MCF 10A (cell line): ENCODE measurements around the gene SLC15A1. TPM values are rescaled to one million over a fixed set of nuclear protein-coding genes. Genes with fewer than 3 reads are reported as not detected.

Experiments used
- BruUV-seq: library from RNA; stranded (reverse); fragments of 400-500 nt; replicated peaks from 2 replicates; lab custom pipeline; 2021; lab: Mats Ljungman, UMichigan
- CTCF ChIA-PET: fragments of 300-600 bp; sonication (Branson Sonifier 250); formaldehyde crosslinking; extraction: SDS; loops from one replicate; lab custom pipeline; 2021; ENCODE audit warnings: antibody characterized with exemption, inconsistent platforms; lab: Yijun Ruan, JAX
- POLR2A ChIA-PET: fragments of 300-600, 350-650 bp; sonication (Branson Sonifier 250); formaldehyde crosslinking; extraction: SDS; loops from one replicate; lab custom pipeline; 2020; ENCODE audit warnings: antibody characterized with exemption, inconsistent platforms; lab: Yijun Ruan, JAX
- DNase-seq: peaks from one replicate; pipeline ENCODE4 v3.0.0-alpha.2; 2018; ENCODE audit not compliant: unreplicated experiment
- H3K27ac Mint-ChIP-seq: one replicate; pipeline ENCODE4 v1.8.0; 2022; ENCODE audit warnings: mild to moderate bottlenecking, low read depth, mixed read lengths; ENCODE audit not compliant: unreplicated experiment
- H3K27me3 Mint-ChIP-seq: one replicate; pipeline ENCODE4 v1.8.0; 2022; ENCODE audit warnings: mixed read lengths; ENCODE audit not compliant: insufficient read depth, unreplicated experiment
- H3K36me3 Mint-ChIP-seq: one replicate; pipeline ENCODE4 v1.8.0; 2022; ENCODE audit warnings: mild to moderate bottlenecking, moderate library complexity, mixed read lengths; ENCODE audit not compliant: insufficient read depth, unreplicated experiment
- H3K4me1 Mint-ChIP-seq: one replicate; pipeline ENCODE4 v1.8.0; 2022; ENCODE audit warnings: mixed read lengths; ENCODE audit not compliant: insufficient read depth, unreplicated experiment
- H3K4me3 Mint-ChIP-seq: one replicate; pipeline ENCODE4 v1.8.0; 2022; ENCODE audit warnings: mild to moderate bottlenecking, moderate library complexity, mixed read lengths; ENCODE audit not compliant: unreplicated experiment
- H3K9me3 Mint-ChIP-seq: one replicate; pipeline ENCODE4 v1.8.0; 2022; ENCODE audit warnings: mixed read lengths; ENCODE audit not compliant: unreplicated experiment
- intact Hi-C: fragments of 100-400 bp; cut with micrococcal nuclease; formaldehyde crosslinking; loops from 2 replicates; pipeline ENCODE4 v1.14.1; 2022
- total RNA-seq: library from RNA; stranded (reverse); gene quantifications from 2 replicates; pipeline ENCODE4 v1.2.3, GENCODE V29; 2022
- TF ChIP-seq, protein P1 (sequence below): fragments of 200-600 bp; IDR thresholded peaks from one replicate; pipeline ENCODE4 v1.8.0; 2022; ENCODE audit warnings: antibody characterized with exemption, mild to moderate bottlenecking; ENCODE audit not compliant: unreplicated experiment

SLC15A1 gene
- total RNA-seq, 1 experiment from 2014 or later: not detected

DNA sequence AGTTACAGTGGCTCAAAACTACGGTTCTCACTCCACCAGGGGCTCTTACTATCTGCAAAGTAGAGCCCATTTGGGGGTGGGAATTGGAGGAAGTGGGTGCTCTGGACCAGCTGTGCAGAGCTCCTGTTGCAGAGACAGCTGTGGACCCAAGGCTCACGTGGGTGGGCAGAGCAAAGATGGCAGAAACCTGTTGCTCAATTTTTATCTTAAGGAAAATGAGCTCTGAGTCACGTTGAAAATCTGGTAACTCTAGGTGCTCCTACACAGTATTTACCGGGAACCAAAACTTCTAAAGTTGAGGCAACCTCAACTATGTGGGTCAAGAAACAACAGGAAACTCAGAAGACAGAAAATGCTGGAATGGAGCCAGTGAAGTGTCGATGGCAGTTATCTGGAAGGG is 30.2 kb upstream of the SLC15A1 start:
- DNase-seq: peak; percentile 55
- Mint-ChIP-seq H3K27me3 (peaks cover 8% of the 10 kb centered on the region), H3K4me3 (no peak overlapping the region), H3K36me3 (no peaks in the 10 kb centered on the region), H3K4me1 (no peaks in the 10 kb centered on the region), H3K27ac (no peak overlapping the region), H3K9me3 (no peaks in the 10 kb centered on the region)
- no TSS peak for BruUV-seq
- intact Hi-C loops: no loop called here
- POLR2A ChIA-PET: no interaction called here
- CTCF ChIA-PET: interaction anchor here (0.8 kb wide), 1 partner anchor 61 kb away, joined by 3 read pairs; no protein-coding TSS in a partner anchor
- TF ChIP-seq, protein P1, sequence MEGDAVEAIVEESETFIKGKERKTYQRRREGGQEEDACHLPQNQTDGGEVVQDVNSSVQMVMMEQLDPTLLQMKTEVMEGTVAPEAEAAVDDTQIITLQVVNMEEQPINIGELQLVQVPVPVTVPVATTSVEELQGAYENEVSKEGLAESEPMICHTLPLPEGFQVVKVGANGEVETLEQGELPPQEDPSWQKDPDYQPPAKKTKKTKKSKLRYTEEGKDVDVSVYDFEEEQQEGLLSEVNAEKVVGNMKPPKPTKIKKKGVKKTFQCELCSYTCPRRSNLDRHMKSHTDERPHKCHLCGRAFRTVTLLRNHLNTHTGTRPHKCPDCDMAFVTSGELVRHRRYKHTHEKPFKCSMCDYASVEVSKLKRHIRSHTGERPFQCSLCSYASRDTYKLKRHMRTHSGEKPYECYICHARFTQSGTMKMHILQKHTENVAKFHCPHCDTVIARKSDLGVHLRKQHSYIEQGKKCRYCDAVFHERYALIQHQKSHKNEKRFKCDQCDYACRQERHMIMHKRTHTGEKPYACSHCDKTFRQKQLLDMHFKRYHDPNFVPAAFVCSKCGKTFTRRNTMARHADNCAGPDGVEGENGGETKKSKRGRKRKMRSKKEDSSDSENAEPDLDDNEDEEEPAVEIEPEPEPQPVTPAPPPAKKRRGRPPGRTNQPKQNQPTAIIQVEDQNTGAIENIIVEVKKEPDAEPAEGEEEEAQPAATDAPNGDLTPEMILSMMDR: no peak

DNA sequence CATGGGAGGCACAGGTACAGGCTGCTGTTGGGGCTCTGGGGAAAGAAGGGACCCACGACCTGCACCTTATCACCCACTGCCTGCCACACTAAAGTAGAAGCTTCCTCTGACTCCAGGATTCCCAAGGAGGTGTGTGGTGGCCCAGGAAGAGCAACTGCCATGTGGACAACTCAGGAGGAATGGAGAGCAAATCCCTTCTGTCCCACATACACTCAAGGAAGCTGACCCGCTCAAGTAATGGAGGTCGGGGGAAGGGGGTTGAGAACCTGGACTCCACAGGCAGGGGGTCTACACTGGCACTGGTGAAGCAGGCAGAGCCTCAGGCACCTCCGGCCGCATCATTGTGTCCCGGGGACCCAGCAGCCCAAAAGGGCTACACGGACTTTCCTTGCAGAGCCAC is 29.4 kb upstream of the SLC15A1 start:
- Mint-ChIP-seq H3K27ac (no peak overlapping the region), H3K27me3 (peaks cover under 1% of the 10 kb centered on the region), H3K4me3 (no peak overlapping the region), H3K36me3 (no peaks in the 10 kb centered on the region), H3K9me3 (no peaks in the 10 kb centered on the region), H3K4me1 (peaks cover under 1% of the 10 kb centered on the region)
- BruUV-seq: no TSS peak
- TF ChIP-seq, protein P1: no peak
- intact Hi-C loops: no loop called here
- DNase-seq: no peak
- ChIA-PET CTCF (no interaction called here), POLR2A (no interaction called here)

DNA sequence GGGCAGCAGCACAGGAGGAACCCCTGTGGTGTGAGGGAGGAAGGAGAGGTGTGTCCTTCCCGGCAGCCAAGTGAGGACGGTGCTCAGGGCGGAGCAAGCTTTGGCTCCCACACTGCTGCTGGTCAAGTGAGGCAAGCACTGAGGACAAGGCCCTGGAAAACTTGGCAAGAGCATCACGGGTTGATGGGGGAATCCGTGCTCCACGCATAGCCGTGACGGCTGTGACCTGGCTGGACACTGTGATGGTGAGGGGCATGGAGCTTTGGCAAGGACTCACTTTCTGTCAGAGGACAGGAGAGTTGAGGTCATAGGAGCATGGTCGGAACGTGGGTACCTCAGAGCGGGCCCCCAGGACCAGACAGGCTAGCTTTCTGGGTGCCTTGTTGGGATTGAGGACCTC is 29.0 kb upstream of the SLC15A1 start:
- no peak overlapping the region for H3K4me3 Mint-ChIP-seq
- ChIA-PET CTCF (no interaction called here), POLR2A (no interaction called here)
- no peaks in the 10 kb centered on the region for H3K27me3 Mint-ChIP-seq
- DNase-seq: no peak
- BruUV-seq: no TSS peak
- H3K36me3 Mint-ChIP-seq: no peaks in the 10 kb centered on the region
- no peaks in the 10 kb centered on the region for H3K9me3 Mint-ChIP-seq
- intact Hi-C loops: no loop called here
- peaks cover 5% of the 10 kb centered on the region for H3K4me1 Mint-ChIP-seq
- TF ChIP-seq, protein P1: no peak
- H3K27ac Mint-ChIP-seq: no peak overlapping the region

DNA sequence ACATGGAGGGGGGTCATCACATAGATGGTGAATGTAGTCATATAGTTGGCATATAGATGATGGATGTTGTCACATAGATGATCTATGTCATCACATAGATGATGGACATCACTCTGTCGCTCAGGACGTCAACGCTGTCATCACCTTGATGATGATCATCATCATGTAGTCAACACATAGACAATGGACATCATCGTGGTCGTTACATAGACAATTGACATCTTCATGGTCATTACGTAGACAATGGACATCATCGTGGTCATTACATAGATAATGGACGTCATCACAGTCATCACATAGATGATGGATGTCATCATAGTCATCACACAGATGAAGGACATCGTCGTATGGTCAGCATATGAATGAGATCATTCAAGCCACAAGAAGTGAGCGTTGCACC is 28.6 kb upstream of the SLC15A1 start:
- Mint-ChIP-seq H3K36me3 (no peaks in the 10 kb centered on the region), H3K4me3 (no peak overlapping the region), H3K27me3 (no peaks in the 10 kb centered on the region), H3K4me1 (peaks cover 7% of the 10 kb centered on the region), H3K27ac (no peak overlapping the region), H3K9me3 (no peaks in the 10 kb centered on the region)
- TF ChIP-seq, protein P1: no peak
- ChIA-PET POLR2A (no interaction called here), CTCF (no interaction called here)
- intact Hi-C loops: no loop called here
- no peak for DNase-seq
- no TSS peak for BruUV-seq
